CD14-positive monocyte (primary cell): ENCODE results near the gene CKAP2L. TPM values are rescaled to one million over a fixed set of nuclear protein-coding genes. Genes with fewer than 3 reads are reported as not detected.

ENCODE experiments used
- DNase-seq, 3 donors: peaks; one replicate each; pipeline ENCODE4 v3.0.0-alpha.2; 2011 to 2022
- H2AFZ ChIP-seq: 2 replicates; pipeline ENCODE4 v1.6.0; 2012; ENCODE audit warnings: mild to moderate bottlenecking, low read depth, low read length, inconsistent platforms; ENCODE audit not compliant: insufficient read depth, poor library complexity, severe bottlenecking
- H3K27ac ChIP-seq, 2 donors: 1 replicate in 1 of 2; 2 replicates in 1 of 2; pipeline ENCODE4 v1.5.1; 2012 to 2013; ENCODE audit warnings: low read length in 2 of 2, control low read depth in 1 of 2, inconsistent platforms in 1 of 2, low read depth in 1 of 2, mild to moderate bottlenecking in 1 of 2
- H3K27me3 ChIP-seq, 2 donors: one replicate each; pipeline versions ENCODE4 v1.6.0 to v1.6.1; 2011 to 2013; ENCODE audit warnings: low read length in 2 of 2; ENCODE audit not compliant: control insufficient read depth in 2 of 2, insufficient read depth in 2 of 2
- H3K36me3 ChIP-seq, 2 donors: replicated peaks in 1 of 2; 1 replicate in 1 of 2; 2 replicates in 1 of 2; pipeline versions ENCODE4 v1.5.1 to v1.6.1; 2012 to 2013; ENCODE audit warnings: low read length in 2 of 2, control low read depth in 1 of 2, inconsistent platforms in 1 of 2, mild to moderate bottlenecking in 1 of 2; ENCODE audit not compliant: insufficient read depth in 2 of 2, control insufficient read depth in 1 of 2
- H3K4me1 ChIP-seq, 2 donors: 1 replicate in 1 of 2; 2 replicates in 1 of 2; pipeline versions ENCODE4 v1.5.1 to v1.6.1; 2012 to 2013; ENCODE audit warnings: low read length in 2 of 2, control low read depth in 1 of 2, inconsistent platforms in 1 of 2, mild to moderate bottlenecking in 1 of 2, moderate library complexity in 1 of 2; ENCODE audit not compliant: insufficient read depth in 2 of 2, control insufficient read depth in 1 of 2
- H3K4me2 ChIP-seq: replicated peaks from 2 replicates; pipeline ENCODE3; 2012; ENCODE audit warnings: low read length, moderate library complexity, mild to moderate bottlenecking; ENCODE audit not compliant: poor library complexity, severe bottlenecking; ENCODE audit errors: extremely low read depth
- H3K4me3 ChIP-seq, 3 experiments: fragments of 200-600 bp in 1 of 3; sonication (generic) in 1 of 3; replicated peaks in 1 of 3; 1 replicate in 2 of 3; 2 replicates in 1 of 3; pipeline ENCODE4 v1.5.1; 2011 to 2013; ENCODE audit warnings: low read length in 3 of 3, mild to moderate bottlenecking in 3 of 3, control low read depth in 2 of 3, low read depth in 2 of 3, inconsistent platforms in 1 of 3, moderate library complexity in 1 of 3
- H3K79me2 ChIP-seq: 2 replicates; pipeline ENCODE4 v1.6.0; 2012; ENCODE audit warnings: mild to moderate bottlenecking, control low read depth, inconsistent platforms, low read length, moderate library complexity; ENCODE audit not compliant: insufficient read depth
- H3K9ac ChIP-seq: 2 replicates; pipeline ENCODE4 v1.6.0; 2017; ENCODE audit warnings: low read length, mild to moderate bottlenecking; ENCODE audit not compliant: insufficient read depth, poor library complexity, severe bottlenecking
- H3K9me3 ChIP-seq, 2 donors: replicated peaks in 1 of 2; 1 replicate in 1 of 2; 2 replicates in 1 of 2; pipeline versions ENCODE4 v1.5.1 to v1.6.1; 2012 to 2013; ENCODE audit warnings: low read length in 2 of 2, control low read depth in 1 of 2; ENCODE audit not compliant: control insufficient read depth in 1 of 2, insufficient read depth in 1 of 2
- H4K20me1 ChIP-seq: 2 replicates; pipeline ENCODE4 v1.6.0; 2012; ENCODE audit warnings: mild to moderate bottlenecking, low read length, control low read depth, moderate library complexity; ENCODE audit not compliant: insufficient read depth
- H3K27ac Mint-ChIP-seq, 7 donors: one replicate each; pipeline ENCODE4 v1.8.0; 2020; ENCODE audit warnings: mild to moderate bottlenecking in 7 of 7, mixed read lengths in 7 of 7, moderate library complexity in 6 of 7, inconsistent platforms in 2 of 7
- H3K27me3 Mint-ChIP-seq, 3 donors: one replicate each; pipeline ENCODE4 v1.8.0; 2021 to 2022; ENCODE audit warnings: low read depth in 3 of 3, mild to moderate bottlenecking in 3 of 3, mixed read lengths in 3 of 3, moderate library complexity in 3 of 3, inconsistent platforms in 1 of 3
- H3K36me3 Mint-ChIP-seq, 2 donors: one replicate each; pipeline ENCODE4 v1.8.0; 2020; ENCODE audit warnings: mixed read lengths in 2 of 2, inconsistent platforms in 1 of 2, mild to moderate bottlenecking in 1 of 2
- H3K4me1 Mint-ChIP-seq: one replicate; pipeline ENCODE4 v1.8.0; 2020; ENCODE audit warnings: mild to moderate bottlenecking, mixed read lengths
- H3K4me3 Mint-ChIP-seq, 2 donors: one replicate each; pipeline ENCODE4 v1.8.0; 2020; ENCODE audit warnings: mild to moderate bottlenecking in 2 of 2, mixed read lengths in 2 of 2, moderate library complexity in 1 of 2
- H3K9me3 Mint-ChIP-seq, 7 donors: one replicate each; pipeline ENCODE4 v1.8.0; 2020 to 2022; ENCODE audit warnings: mixed read lengths in 7 of 7, mild to moderate bottlenecking in 6 of 7, moderate library complexity in 6 of 7, inconsistent platforms in 2 of 7
- CTCF ChIP-seq: fragments of 200-600 bp; IDR thresholded peaks from one replicate; pipeline ENCODE4 v1.8.0; 2022; ENCODE audit warnings: antibody characterized with exemption, mild to moderate bottlenecking
- WGBS: methylation state at CpG from one replicate; pipeline ENCODE4 v1.1.5; 2013; ENCODE audit warnings: missing lambda C conversion rate; ENCODE audit not compliant: insufficient coverage; 5-methylcytosine and 5-hydroxymethylcytosine counted together
- intact Hi-C, 2 donors: fragments of 100-400 bp; cut with micrococcal nuclease; formaldehyde crosslinking; loops; one replicate each; pipeline versions ENCODE4 v1.15.0 to v1.15.1; 2023
- polyA plus RNA-seq, 3 donors: library from polyadenylated mRNA; depleted of rRNA in 1 of 3; unstranded in 2 of 3; stranded (reverse) in 1 of 3; fragments of 300-500 nt in 2 of 3; fragments of >200 nt in 1 of 3; fragmentation: Illumina TruSeq in 2 of 3; gene quantifications; 1 replicate in 2 of 3; 2 replicates in 1 of 3; pipeline ENCODE4 v1.2.3, GENCODE V29; 2012 to 2021

Gene CKAP2L
- polyA plus RNA-seq, 3 donors, result 0.04 to 0.24 TPM; not detected in 1

GRCh38 chr2:112805542-112805941, 41.1 kb upstream of the CKAP2L start:
- Mint-ChIP-seq H3K9me3 (peaks cover 6 to 13% (median 8%) of the 10 kb centered on the region in 7 donors), H3K27ac (no peak overlapping the region), H3K4me1 (peaks cover 9% of the 10 kb centered on the region), H3K4me3 (no peak overlapping the region), H3K27me3 (peaks cover 0 to 7% (median 3%) of the 10 kb centered on the region in 3 donors), H3K36me3 (peaks cover 0 to under 1% of the 10 kb centered on the region in 2 donors)
- no peak overlapping the region for H3K4me2 ChIP-seq
- 93% methylated on average over 8 of the region's 11 CpGs for WGBS
- no peak for DNase-seq
- H3K36me3 ChIP-seq, result no peaks in the 10 kb centered on the region
- H3K79me2 ChIP-seq, result no peaks in the 10 kb centered on the region
- H2AFZ ChIP-seq, result no peak overlapping the region
- H3K9ac ChIP-seq, result no peak overlapping the region
- intact Hi-C loops, result no loop called here
- H3K27ac ChIP-seq, result no peak overlapping the region
- no peak for TF ChIP-seq CTCF
- no peaks in the 10 kb centered on the region for H3K27me3 ChIP-seq
- no peak overlapping the region for H3K4me3 ChIP-seq
- peaks cover 0 to 3% of the 10 kb centered on the region in 2 donors for H3K9me3 ChIP-seq
- H4K20me1 ChIP-seq, result no peaks in the 10 kb centered on the region
- H3K4me1 ChIP-seq, result peaks cover 7 to 10% of the 10 kb centered on the region in 2 donors

DNA sequence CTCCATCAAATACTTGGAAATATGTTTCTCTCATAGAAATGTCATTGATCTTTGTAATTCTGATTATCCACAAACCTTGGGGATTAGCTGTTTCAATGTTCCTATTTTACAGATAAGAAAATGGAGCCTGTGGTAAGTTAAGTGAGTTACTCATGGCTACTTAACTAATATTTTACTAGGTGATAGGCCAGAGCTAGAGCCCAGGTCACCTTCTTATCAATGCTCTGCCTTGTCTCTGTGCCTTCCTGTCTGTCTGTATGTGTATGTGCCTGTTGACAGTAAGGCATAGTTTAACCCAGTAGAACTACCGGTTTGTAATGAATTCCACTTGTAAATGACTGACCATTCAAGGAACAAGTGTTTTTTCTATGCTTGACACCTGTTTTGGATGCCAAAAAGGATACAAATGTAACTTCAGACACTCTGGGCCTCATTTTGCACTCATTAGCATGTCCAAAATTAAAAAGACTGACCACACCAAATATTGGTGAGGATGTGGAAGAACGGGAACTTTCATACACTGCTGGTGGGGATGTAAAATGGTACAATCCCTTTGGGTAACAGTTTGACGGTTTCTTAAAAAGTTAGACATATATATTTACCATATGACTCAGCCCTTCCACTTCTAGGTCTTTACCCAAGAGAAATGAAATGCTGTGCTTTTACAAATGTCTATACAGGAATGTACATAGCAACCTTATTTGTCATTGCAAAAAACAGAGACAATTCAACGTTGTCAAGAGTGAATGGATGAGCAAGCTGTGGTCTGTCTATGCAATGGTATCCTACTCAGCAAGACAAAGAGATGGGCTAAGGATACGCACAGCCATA, 39.5 kb upstream of the CKAP2L start:
- Mint-ChIP-seq H3K4me1 (peaks cover 12% of the 10 kb centered on the region), H3K9me3 (peaks cover 6 to 12% (median 8%) of the 10 kb centered on the region in 7 donors), H3K27me3 (peaks cover 0 to 4% (median 2%) of the 10 kb centered on the region in 3 donors), H3K4me3 (no peak overlapping the region), H3K36me3 (peaks cover 0 to 3% of the 10 kb centered on the region in 2 donors), H3K27ac (no peak overlapping the region)
- WGBS, result 88% methylated on average over 1 of the region's 5 CpGs
- Histone ChIP-seq H3K4me1 (peaks cover 10 to 13% of the 10 kb centered on the region in 2 donors), H3K4me3 (no peak overlapping the region), H3K27me3 (no peaks in the 10 kb centered on the region), H3K36me3 (no peaks in the 10 kb centered on the region), H3K9ac (no peak overlapping the region), H4K20me1 (no peaks in the 10 kb centered on the region), H3K4me2 (no peak overlapping the region), H3K27ac (no peak overlapping the region), H2AFZ (no peak overlapping the region), H3K9me3 (peaks cover 0 to 3% of the 10 kb centered on the region in 2 donors), H3K79me2 (no peaks in the 10 kb centered on the region)
- intact Hi-C loops, result loop anchor here in 1 of 2 donors (5.0 kb wide), 1 partner anchor 37 kb away; no protein-coding TSS in a partner anchor
- peak in 1 of 3 donors; percentile 51 for DNase-seq
- no peak for TF ChIP-seq CTCF
